Neural crest cell (in vitro differentiated cells): ENCODE results near the gene PRLR. TPM values are rescaled to one million over a fixed set of nuclear protein-coding genes. Genes with fewer than 3 reads are reported as not detected.
"Not testable (repeated sequence)": the region's sequence is repeated elsewhere in the genome, so short reads cannot be mapped to it uniquely, and the experiment has no call there.

Experiments used
- DNase-seq: peaks from one replicate; pipeline ENCODE4 v3.0.0; 2021; ENCODE audit warnings: low read depth, mixed read lengths, low spot score
- H3K27ac Mint-ChIP-seq: one replicate; pipeline ENCODE4 v1.8.0; 2021; ENCODE audit warnings: mild to moderate bottlenecking, mixed read lengths; ENCODE audit not compliant: unreplicated experiment
- H3K27me3 Mint-ChIP-seq: 2 replicates; pipeline ENCODE4 v1.8.0; 2021; ENCODE audit warnings: low read depth, mild to moderate bottlenecking, mixed read lengths
- H3K36me3 Mint-ChIP-seq: 2 replicates; pipeline ENCODE4 v1.8.0; 2021; ENCODE audit warnings: low read depth, mild to moderate bottlenecking, mixed read lengths
- H3K4me1 Mint-ChIP-seq: 2 replicates; pipeline ENCODE4 v1.8.0; 2021; ENCODE audit warnings: mixed read lengths
- H3K4me3 Mint-ChIP-seq: one replicate; pipeline ENCODE4 v1.8.0; 2021; ENCODE audit warnings: mild to moderate bottlenecking, mixed read lengths
- H3K9me3 Mint-ChIP-seq: 2 replicates; pipeline ENCODE4 v1.8.0; 2021; ENCODE audit warnings: mixed read lengths
- CTCF ChIP-seq: fragments of 200-600 bp; sonication (generic); conservative IDR thresholded peaks from 2 replicates; pipeline ENCODE4 v1.5.0; 2021; ENCODE audit warnings: antibody characterized with exemption, mild to moderate bottlenecking
- total RNA-seq: library from RNA; stranded (reverse); gene quantifications from 2 replicates; pipeline ENCODE4 v1.2.1, GENCODE V29; 2021

Gene PRLR
- total RNA-seq, 1 donor from 2014 or later, result 0.58 TPM

- Mint-ChIP-seq H3K4me1 (peaks cover 5% of the 10 kb centered on the region), H3K4me3 (no peak overlapping the region), H3K9me3 (no peaks in the 10 kb centered on the region), H3K27ac (no peak overlapping the region), H3K27me3 (peaks cover 3% of the 10 kb centered on the region), H3K36me3 (no peaks in the 10 kb centered on the region)
- no peak for DNase-seq
- TF ChIP-seq CTCF, result no peak
Measured at GRCh38 chr5:35036536-35036935, 193.8 kb downstream of the PRLR start.

- DNase-seq, H3K4me1 Mint-ChIP-seq, H3K4me3 Mint-ChIP-seq, H3K36me3 Mint-ChIP-seq, H3K27me3 Mint-ChIP-seq, H3K27ac Mint-ChIP-seq, H3K9me3 Mint-ChIP-seq: not testable (repeated sequence)
Measured at GRCh38 chr5:35035929-35036328, 194.4 kb downstream of the PRLR start.

- Mint-ChIP-seq H3K4me1 (peaks cover 5% of the 10 kb centered on the region), H3K27me3 (peaks cover 3% of the 10 kb centered on the region), H3K27ac (no peak overlapping the region), H3K9me3 (no peaks in the 10 kb centered on the region), H3K36me3 (no peaks in the 10 kb centered on the region), H3K4me3 (no peak overlapping the region)
- no peak for TF ChIP-seq CTCF
- no peak for DNase-seq
Measured at GRCh38 chr5:35035271-35035670, 195.0 kb downstream of the PRLR start.

GRCh38 chr5:35032356-35032755, 197.9 kb downstream of the PRLR start:
- H3K4me3 Mint-ChIP-seq, result no peak overlapping the region

GRCh38 chr5:35031276-35031675, 199.0 kb downstream of the PRLR start:
- H3K4me3 Mint-ChIP-seq, result no peak overlapping the region
- no peaks in the 10 kb centered on the region for H3K9me3 Mint-ChIP-seq
- H3K4me1 Mint-ChIP-seq, result no peaks in the 10 kb centered on the region
- H3K27ac Mint-ChIP-seq, result no peak overlapping the region
- TF ChIP-seq CTCF, result no peak
- H3K36me3 Mint-ChIP-seq, result no peaks in the 10 kb centered on the region
- no peak for DNase-seq
- peaks cover 2% of the 10 kb centered on the region for H3K27me3 Mint-ChIP-seq

More at GRCh38 chr5:35032356-35032755, 197.9 kb downstream of the PRLR start:
- Mint-ChIP-seq H3K9me3 (no peaks in the 10 kb centered on the region), H3K27me3 (peaks cover 3% of the 10 kb centered on the region), H3K27ac (no peak overlapping the region), H3K36me3 (no peaks in the 10 kb centered on the region), H3K4me1 (no peaks in the 10 kb centered on the region)
- no peak for TF ChIP-seq CTCF
- no peak for DNase-seq

GRCh38 chr5:35030426-35031100, 199.7 kb downstream of the PRLR start:
- no peak for DNase-seq
- Mint-ChIP-seq H3K9me3 (no peaks in the 10 kb centered on the region), H3K27me3 (peaks cover 3% of the 10 kb centered on the region), H3K4me1 (no peaks in the 10 kb centered on the region), H3K4me3 (no peak overlapping the region), H3K27ac (no peak overlapping the region), H3K36me3 (no peaks in the 10 kb centered on the region)
- no peak for TF ChIP-seq CTCF
